Activated CD4-positive, alpha-beta T cell treated with anti-CD3 and anti-CD28 coated beads for 1 hour (primary cell): Measurements from ENCODE around the gene THEM5.

Source experiments
- DNase-seq: peaks from one replicate; pipeline ENCODE4 v3.0.0-alpha.2; 2020

The THEM5 gene

GRCh38 chr1:151838222-151839081, 15.1 kb downstream of the THEM5 start:
- DNase-seq: no peak

DNA sequence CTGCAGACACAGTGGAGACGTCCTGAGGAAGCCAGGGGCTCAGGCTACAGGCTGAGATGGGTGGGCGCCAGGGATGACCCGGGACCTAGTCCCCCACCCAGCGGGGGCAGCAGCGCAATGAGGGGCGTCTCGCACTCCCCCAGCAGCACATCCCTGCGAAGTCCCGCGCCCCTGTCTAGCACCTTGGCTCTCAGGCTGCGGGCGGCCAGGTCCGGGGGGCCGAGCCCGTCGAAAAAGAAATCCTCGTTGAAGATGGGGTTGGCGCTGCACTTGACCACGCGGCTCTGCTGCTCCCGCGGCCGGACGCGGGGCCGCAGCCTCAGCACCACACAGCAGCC, 15.7 kb downstream of the THEM5 start:
- DNase-seq: no peak

DNA sequence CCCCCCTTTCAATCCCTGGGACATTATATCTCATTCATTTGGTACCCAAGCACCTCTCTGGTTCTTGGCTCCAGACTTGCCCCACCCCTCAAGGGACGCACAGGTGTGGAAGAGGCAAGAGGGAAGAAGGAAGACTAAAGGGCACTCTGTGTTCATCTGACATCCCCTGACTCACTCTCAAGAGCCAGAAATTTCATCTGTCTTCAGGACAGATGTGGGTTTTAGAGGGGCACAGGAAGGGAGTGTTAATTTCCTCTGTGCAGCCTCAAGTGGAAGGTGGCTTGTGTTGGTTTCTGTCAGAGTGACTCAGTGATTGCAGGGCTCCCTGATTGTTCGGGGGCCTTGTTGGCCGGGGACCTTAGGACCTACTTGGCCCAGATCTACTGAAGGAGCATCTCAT, 16.3 kb downstream of the THEM5 start:
- DNase-seq: no peak

DNA sequence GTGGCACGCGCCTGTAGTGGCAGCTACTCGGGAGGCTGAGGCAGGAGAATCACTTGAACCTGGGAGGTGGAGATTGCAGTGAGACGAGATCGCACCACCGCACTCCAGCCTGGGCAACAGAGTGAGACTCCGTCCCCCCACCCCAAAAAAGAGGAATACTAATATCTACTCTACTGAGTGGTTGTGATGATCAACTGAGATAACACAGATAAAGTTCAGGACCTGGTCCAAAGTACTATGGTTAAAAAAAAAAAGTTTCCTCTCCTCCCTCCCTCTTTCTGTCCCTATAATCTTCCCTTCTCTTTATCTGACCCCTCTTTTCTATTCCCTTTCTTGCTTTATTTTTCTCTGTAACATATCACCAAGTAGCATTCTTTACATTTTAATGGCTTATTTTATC, 17.9 kb downstream of the THEM5 start:
- no peak for DNase-seq

GRCh38 chr1:151834239-151834638, 19.3 kb downstream of the THEM5 start:
- DNase-seq: no peak

- no peak for DNase-seq
Measured at GRCh38 chr1:151833172-151833900, 20.2 kb downstream of the THEM5 start.

GRCh38 chr1:151832318-151832980, 21.1 kb downstream of the THEM5 start:
- no peak for DNase-seq

- DNase-seq: no peak
Measured at GRCh38 chr1:151831605-151832004, 21.9 kb downstream of the THEM5 start, which contains the start of gene RORC. Gene RORC, minus strand, starts transcription at chr1:151831802. Its CDS starts 38 bp downstream, at chr1:151831764.

DNA sequence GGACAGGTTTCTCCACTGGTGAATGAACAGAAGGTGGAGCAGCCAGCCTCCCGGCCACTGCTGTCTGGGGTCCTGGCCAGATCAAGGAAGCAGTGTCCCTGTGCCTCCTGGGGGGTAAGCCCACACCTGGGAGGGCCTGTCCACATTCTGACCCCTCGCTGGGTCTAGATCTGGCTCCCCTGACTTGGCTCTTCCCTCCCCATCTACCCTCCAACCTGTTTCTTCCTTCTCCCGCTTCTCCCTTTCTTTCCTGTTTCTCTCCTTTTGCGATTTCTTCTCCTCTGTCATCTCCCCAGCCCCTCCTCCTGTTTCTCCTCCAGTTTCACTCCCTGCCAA, 22.3 kb downstream of the THEM5 start:
- no peak for DNase-seq

DNA sequence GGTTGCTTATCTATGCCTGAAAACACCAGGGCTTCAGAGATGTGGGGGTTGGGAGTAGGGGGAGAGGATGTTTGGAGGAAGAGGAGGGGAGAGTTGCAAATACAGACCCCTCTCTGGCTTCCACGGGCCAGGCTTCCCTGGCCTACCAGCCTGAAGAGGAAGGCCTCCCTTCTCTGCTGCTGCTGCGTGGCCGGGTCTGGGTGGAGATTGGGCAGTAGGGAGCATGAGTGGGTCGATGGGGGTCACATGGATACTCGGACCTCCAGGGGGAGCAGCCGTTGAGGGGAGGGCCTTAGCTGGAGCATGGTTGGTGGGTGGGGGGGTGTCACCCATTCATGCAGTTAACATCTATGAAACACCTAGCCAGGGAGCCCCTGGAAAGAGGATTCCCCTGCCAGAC, 23.5 kb downstream of the THEM5 start:
- DNase-seq: no peak

- DNase-seq: no peak
Measured at GRCh38 chr1:151829352-151830046, 24.0 kb downstream of the THEM5 start.

DNA sequence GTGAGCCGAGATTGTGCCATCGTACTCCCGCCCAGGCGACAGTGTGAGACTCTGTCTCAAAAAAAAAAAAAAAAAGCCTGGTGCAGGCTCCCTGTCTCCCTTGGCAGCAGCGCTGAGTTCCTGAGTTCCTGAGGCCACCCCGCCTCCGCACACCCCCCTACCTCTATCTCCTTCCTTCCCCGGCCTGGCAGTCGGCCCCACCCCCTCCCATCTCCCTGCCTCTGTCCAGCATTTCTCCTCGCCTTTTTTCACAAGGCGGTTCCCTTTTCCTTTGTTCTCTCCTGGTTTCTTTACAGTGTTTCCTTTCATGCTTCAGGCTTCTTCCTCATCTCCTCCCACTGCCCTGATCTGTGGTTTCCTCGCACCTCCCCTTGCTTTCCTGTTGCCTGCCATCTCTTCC, 24.6 kb downstream of the THEM5 start:
- no peak for DNase-seq

GRCh38 chr1:151827853-151828252, 25.7 kb downstream of the THEM5 start:
- DNase-seq: no peak

DNA sequence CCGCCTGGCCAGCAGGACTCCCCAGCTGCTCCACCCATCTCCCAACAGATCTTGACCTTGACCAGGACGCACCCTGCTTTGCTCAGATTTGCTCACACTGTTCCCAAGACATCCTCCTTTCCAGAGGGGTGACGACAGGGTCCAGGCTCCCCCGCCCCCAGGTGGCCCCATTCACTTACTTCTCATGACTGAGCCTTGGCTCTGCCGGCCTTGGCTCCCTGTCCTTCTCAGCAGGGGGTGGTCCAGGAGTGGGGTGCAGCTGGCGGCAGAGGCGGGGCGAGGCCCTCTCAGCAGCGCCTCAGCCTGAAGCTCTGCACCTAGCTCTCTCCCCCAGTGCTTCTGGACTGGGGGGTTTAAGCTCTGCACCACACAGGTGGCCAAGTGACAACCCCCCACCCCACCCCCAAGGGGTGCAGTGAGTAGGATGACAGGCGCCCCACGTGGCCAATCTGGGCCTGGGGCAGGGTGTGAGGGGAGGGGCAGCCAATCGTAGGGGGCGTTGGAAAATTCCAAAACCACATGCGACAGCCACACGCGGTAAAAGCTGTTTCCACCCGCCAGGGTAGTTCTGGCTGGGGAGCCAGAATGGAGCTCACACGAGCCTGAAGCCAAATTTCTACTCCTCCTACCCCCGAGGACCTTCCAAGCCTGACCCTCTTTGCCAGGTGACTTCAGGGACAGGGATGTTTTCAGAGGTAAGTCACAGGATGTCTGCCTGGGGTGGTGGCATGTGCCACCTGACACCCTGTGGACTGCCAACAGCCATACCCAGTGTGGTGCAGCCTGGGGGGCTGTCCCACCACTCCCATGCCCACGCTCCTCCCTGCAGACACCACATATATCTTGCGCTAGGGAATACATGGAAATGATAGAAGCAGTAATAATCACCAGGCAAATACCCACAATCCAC, 27.5 kb downstream of the THEM5 start:
- DNase-seq: peak; percentile 29

DNA sequence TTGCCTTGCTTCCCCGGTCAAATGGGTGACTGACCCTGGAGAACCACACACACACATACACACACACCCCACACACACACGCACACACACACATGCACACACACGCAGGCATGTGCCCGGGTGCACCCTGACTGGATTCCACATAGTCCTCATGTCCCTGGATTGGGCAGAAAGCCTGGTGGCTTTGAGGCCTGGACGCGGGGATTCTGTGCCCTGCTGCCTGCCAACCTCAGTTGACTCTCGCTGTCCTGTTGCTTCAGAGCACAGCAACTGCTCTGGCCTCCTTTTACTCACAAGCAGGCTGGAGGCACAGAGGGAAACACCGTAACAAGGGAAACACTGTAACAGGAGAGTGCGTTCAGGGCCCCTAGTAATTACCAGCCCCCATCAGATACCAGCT, 28.3 kb downstream of the THEM5 start:
- DNase-seq: no peak

GRCh38 chr1:151823175-151823574, 30.3 kb downstream of the THEM5 start:
- no peak for DNase-seq

DNA sequence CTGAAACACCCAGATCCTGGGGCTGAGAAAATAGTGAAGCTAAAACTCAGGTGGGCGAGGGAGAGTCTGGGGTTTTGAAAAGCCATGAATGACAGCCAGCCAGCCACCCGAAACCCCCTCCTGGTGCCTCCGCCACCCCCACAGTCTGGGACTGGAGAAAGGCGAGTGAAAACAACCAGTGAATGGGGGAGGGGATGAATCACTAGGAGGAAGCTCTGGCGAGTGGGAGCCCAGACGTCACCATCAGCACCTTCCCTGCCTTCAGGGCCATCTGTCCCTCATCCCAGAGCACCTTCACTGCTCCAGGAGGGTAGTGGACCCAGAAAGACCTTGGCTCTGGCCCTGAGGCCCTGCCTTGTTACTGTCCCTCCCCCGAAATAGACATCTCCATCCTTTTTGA, 31.1 kb downstream of the THEM5 start:
- no peak for DNase-seq

GRCh38 chr1:151820940-151821339, 32.6 kb downstream of the THEM5 start:
- no peak for DNase-seq

- no peak for DNase-seq
Measured at GRCh38 chr1:151819976-151820623, 33.4 kb downstream of the THEM5 start.

GRCh38 chr1:151819227-151819835, 34.2 kb downstream of the THEM5 start:
- no peak for DNase-seq

DNA sequence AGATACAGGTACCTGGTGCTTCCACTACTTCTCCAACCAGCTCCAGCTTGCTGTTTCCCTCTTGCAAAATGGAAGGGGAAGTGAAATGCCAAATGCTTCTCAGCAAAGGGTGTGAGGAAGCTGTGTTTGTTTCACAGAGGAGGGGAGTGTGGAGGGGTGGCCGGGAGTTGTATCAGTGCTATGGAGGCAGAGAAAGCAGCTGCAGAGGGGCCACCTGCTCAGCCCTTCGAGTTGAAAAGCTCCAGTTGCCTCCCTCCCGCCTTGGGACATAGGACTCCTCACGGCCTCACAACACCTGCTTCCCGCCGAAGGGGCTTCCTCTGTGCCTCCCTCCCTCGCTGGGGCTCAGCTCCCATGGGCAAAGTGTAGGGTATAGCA, 36.2 kb downstream of the THEM5 start:
- DNase-seq: no peak
